ENCODE measurements around the gene FBXO33.

The FBXO33 gene

GRCh38 chr14:39430762-39431415, 1.3 kb downstream of the FBXO33 start:
- peak; percentile 9 for DNase-seq

GRCh38 chr14:39428118-39428517, 4.1 kb downstream of the FBXO33 start:
- DNase-seq: no peak

- peak; percentile 21 for DNase-seq
These were observed 5.6 kb downstream of the FBXO33 start for GRCh38 chr14:39426605-39427004.

- DNase-seq: no peak
These were observed 6.3 kb downstream of the FBXO33 start for GRCh38 chr14:39425947-39426346.

GRCh38 chr14:39423793-39424192, 8.4 kb downstream of the FBXO33 start:
- no peak for DNase-seq

GRCh38 chr14:39422243-39422642, 10.0 kb downstream of the FBXO33 start:
- no peak for DNase-seq

- DNase-seq: no peak
These were observed 13.0 kb downstream of the FBXO33 start for GRCh38 chr14:39419272-39419671.

- no peak for DNase-seq
These were observed 15.2 kb downstream of the FBXO33 start for GRCh38 chr14:39417014-39417413.

GRCh38 chr14:39416072-39416471, 16.2 kb downstream of the FBXO33 start:
- no peak for DNase-seq

- no peak for DNase-seq
These were observed 25.7 kb downstream of the FBXO33 start for GRCh38 chr14:39406560-39406959.

- no peak for DNase-seq
These were observed 33.9 kb downstream of the FBXO33 start for GRCh38 chr14:39398382-39398781.

- no peak for DNase-seq
These were observed 35.8 kb downstream of the FBXO33 start for GRCh38 chr14:39396448-39396847.

GRCh38 chr14:39395555-39396254, 36.5 kb downstream of the FBXO33 start:
- DNase-seq: no peak

GRCh38 chr14:39393289-39393688, 38.9 kb downstream of the FBXO33 start:
- DNase-seq: no peak

- DNase-seq: no peak
These were observed 48.1 kb downstream of the FBXO33 start for GRCh38 chr14:39384177-39384576.

- no peak for DNase-seq
These were observed 48.5 kb downstream of the FBXO33 start for GRCh38 chr14:39383741-39384140.

- no peak for DNase-seq
These were observed 49.1 kb downstream of the FBXO33 start for GRCh38 chr14:39383026-39383660.

GRCh38 chr14:39382463-39382862, 49.8 kb downstream of the FBXO33 start:
- no peak for DNase-seq

GRCh38 chr14:39381366-39381765, 50.9 kb downstream of the FBXO33 start:
- no peak for DNase-seq

GRCh38 chr14:39376667-39377403, 55.4 kb downstream of the FBXO33 start:
- DNase-seq: no peak

- no peak for DNase-seq
These were observed 57.4 kb downstream of the FBXO33 start for GRCh38 chr14:39374851-39375250.

- no peak for DNase-seq
These were observed 59.6 kb downstream of the FBXO33 start for GRCh38 chr14:39372656-39373055.

- no peak for DNase-seq
These were observed 61.8 kb downstream of the FBXO33 start for GRCh38 chr14:39370415-39370814.

GRCh38 chr14:39369029-39369428, 63.2 kb downstream of the FBXO33 start:
- no peak for DNase-seq
